Activated T-cell treated with anti-CD3 and anti-CD28 coated beads for 1 hour (primary cell): ENCODE results near the gene NAA38.

ENCODE experiments used
- DNase-seq: peaks from one replicate; pipeline ENCODE4 v3.0.0-alpha.2; 2020; ENCODE audit warnings: low read depth

Gene NAA38

GRCh38 chr17:7841396-7841914 lies 15.9 kb downstream of the NAA38 start:
- peak; percentile 93 for DNase-seq

GRCh38 chr17:7840875-7841274 lies 16.5 kb downstream of the NAA38 start:
- DNase-seq: no peak

GRCh38 chr17:7840441-7840840 lies 16.9 kb downstream of the NAA38 start:
- no peak for DNase-seq

GRCh38 chr17:7839876-7840261 lies 17.5 kb downstream of the NAA38 start:
- DNase-seq: no peak

GRCh38 chr17:7839190-7839875 lies 18.0 kb downstream of the NAA38 start:
- DNase-seq: no peak

GRCh38 chr17:7838090-7839075 lies 19.0 kb downstream of the NAA38 start:
- DNase-seq: no peak

- no peak for DNase-seq
Observed at GRCh38 chr17:7837408-7838088, 19.8 kb downstream of the NAA38 start.

- DNase-seq: peak; percentile 43
Observed at GRCh38 chr17:7836596-7837407, 20.6 kb downstream of the NAA38 start.

GRCh38 chr17:7835814-7836595 lies 21.4 kb downstream of the NAA38 start:
- no peak for DNase-seq

- peak; percentile 76 for DNase-seq
Observed at GRCh38 chr17:7834957-7835813, 22.2 kb downstream of the NAA38 start.

- DNase-seq: peak; percentile 44
Observed at GRCh38 chr17:7834542-7834956, 22.8 kb downstream of the NAA38 start.

GRCh38 chr17:7833795-7834541 lies 23.4 kb downstream of the NAA38 start, which contains the start of gene KDM6B:
KDM6B (plus strand) TSS chr17:7834217; CDS start chr17:7845555, 11,338 bp downstream.
- DNase-seq: peak; percentile 81

GRCh38 chr17:7833011-7833794 lies 24.2 kb downstream of the NAA38 start:
- DNase-seq: no peak

GRCh38 chr17:7832431-7832830 lies 24.9 kb downstream of the NAA38 start:
- no peak for DNase-seq

- no peak for DNase-seq
Observed at GRCh38 chr17:7831233-7831632, 26.1 kb downstream of the NAA38 start.

- no peak for DNase-seq
Observed at GRCh38 chr17:7830616-7831015, 26.7 kb downstream of the NAA38 start.

GRCh38 chr17:7825206-7825990 lies 32.0 kb downstream of the NAA38 start:
- DNase-seq: no peak
